Spleen (tissue), 7 donors: Measurements from ENCODE around the gene CPA4.

Source experiments
- CTCF ChIP-seq, 11 experiments: fragments of 200-600 bp in 7 of 11; fragments of 450-650 bp in 4 of 11; sonication (generic) in 4 of 11; IDR thresholded peaks in 8 of 11; conservative IDR thresholded peaks in 3 of 11; 1 replicate in 7 of 11; 2 replicates in 4 of 11; pipeline versions ENCODE4 v1.4.0 to v1.8.0; 2016 to 2021; ENCODE audit warnings: antibody characterized with exemption in 11 of 11, inconsistent platforms in 4 of 11, mild to moderate bottlenecking in 1 of 11
- POLR2A ChIP-seq, 3 donors: fragments of 450-650 bp; IDR thresholded peaks; one replicate each; pipeline ENCODE4 v1.5.1; 2017; ENCODE audit warnings: antibody characterized with exemption in 3 of 3, mild to moderate bottlenecking in 1 of 3
- POLR2AphosphoS5 ChIP-seq, 3 donors: sonication (generic); formaldehyde crosslinking; IDR thresholded peaks; one replicate each; pipeline ENCODE4 v1.5.1; 2017; ENCODE audit warnings: antibody characterized with exemption in 3 of 3
- donor health status: DM: no; HTN: no; CAD: no; lungs with moderate emphysema.
- donor health status: DM: no; HTN: no; CAD: no.
- donor health status: DM: no; HTN: no; CAD: no.

GRCh38 chr7:130362251-130362816, 69.4 kb downstream of the CPA4 start:
- no peak for TF ChIP-seq POLR2A (IDR thresholded peaks at IDR 0.05)
- no peak for TF ChIP-seq CTCF (IDR thresholded peaks at IDR 0.05 in 8 of 11, conservative IDR thresholded peaks at IDR 0.05 in 3 of 11)
- no peak for TF ChIP-seq POLR2AphosphoS5 (IDR thresholded peaks at IDR 0.05)
